ENCODE results near the gene SRSF6. TPM values are rescaled to one million over a fixed set of nuclear protein-coding genes. Genes with fewer than 3 reads are reported as not detected.
A peak's percentile ranks its signal among the peaks of the same experiment; 100 is the strongest.

SRSF6 gene
- 10 to 100 TPM; 42.2 to 90.4 TPM for total RNA-seq

DNA sequence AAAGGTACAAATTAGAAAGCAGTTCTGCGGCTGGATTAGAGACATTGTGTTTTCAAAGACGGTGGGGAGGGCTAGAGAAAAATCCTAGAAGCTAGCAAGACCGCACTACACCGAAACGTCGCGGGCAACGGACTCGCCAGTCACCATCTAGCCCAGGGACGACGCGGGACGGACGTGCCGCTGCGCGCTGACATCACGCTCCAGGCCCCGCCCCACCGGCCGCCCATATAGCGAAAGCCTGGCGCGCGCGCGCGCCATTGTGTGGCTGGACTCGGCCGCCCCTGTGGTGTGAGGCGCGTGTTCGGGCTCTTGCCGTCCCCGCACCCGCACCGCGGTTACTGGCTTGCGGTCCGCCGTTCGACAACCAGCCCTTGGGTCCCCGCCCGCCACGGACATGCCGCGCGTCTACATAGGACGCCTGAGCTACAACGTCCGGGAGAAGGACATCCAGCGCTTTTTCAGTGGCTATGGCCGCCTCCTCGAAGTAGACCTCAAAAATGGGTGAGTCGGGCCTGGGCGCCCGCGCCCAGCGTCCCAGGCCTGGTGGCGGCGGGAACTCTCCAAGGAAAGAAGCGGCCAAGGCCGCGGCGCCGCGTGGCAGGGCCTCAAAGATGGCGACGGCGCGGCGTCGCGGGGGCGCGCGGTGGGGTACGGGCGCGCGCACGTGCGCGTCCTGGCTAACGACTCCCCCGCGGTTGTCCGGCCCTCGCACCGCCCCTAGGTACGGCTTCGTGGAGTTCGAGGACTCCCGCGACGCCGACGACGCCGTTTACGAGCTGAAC is at the start of gene SRSF6:
Gene SRSF6, plus strand, starts transcription at position 257 of the 782 bp plus-strand sequence. Its CDS starts 138 bp downstream, at position 395.
- ATAC-seq (ENCODE audit: insufficient number of reproducible peaks, low FRiP score, low read depth) = peak; percentile 95
- peak; percentile 85 for DNase-seq (ENCODE audit: low spot score)
- Histone ChIP-seq H3K4me1 (ENCODE audit: control insufficient read depth in 1 of 2, low read depth in 2 of 2) (peaks cover 23 to 27% of the 10 kb centered on the region in 2 donors), H3K27ac (peak within 1 kb of the TSS; percentile 99 to 100), H3K27me3 (replicated peaks; ENCODE audit: insufficient read depth) (no peaks in the 10 kb centered on the region), H3K36me3 (peaks cover 24% of the 10 kb centered on the region), H3K9me3 (no peaks in the 10 kb centered on the region), H3K4me3 (peak within 1 kb of the TSS; percentile 99)
- TF ChIP-seq, protein P1, sequence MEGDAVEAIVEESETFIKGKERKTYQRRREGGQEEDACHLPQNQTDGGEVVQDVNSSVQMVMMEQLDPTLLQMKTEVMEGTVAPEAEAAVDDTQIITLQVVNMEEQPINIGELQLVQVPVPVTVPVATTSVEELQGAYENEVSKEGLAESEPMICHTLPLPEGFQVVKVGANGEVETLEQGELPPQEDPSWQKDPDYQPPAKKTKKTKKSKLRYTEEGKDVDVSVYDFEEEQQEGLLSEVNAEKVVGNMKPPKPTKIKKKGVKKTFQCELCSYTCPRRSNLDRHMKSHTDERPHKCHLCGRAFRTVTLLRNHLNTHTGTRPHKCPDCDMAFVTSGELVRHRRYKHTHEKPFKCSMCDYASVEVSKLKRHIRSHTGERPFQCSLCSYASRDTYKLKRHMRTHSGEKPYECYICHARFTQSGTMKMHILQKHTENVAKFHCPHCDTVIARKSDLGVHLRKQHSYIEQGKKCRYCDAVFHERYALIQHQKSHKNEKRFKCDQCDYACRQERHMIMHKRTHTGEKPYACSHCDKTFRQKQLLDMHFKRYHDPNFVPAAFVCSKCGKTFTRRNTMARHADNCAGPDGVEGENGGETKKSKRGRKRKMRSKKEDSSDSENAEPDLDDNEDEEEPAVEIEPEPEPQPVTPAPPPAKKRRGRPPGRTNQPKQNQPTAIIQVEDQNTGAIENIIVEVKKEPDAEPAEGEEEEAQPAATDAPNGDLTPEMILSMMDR (IDR thresholded peaks at IDR 0.05) = no peak

DNA sequence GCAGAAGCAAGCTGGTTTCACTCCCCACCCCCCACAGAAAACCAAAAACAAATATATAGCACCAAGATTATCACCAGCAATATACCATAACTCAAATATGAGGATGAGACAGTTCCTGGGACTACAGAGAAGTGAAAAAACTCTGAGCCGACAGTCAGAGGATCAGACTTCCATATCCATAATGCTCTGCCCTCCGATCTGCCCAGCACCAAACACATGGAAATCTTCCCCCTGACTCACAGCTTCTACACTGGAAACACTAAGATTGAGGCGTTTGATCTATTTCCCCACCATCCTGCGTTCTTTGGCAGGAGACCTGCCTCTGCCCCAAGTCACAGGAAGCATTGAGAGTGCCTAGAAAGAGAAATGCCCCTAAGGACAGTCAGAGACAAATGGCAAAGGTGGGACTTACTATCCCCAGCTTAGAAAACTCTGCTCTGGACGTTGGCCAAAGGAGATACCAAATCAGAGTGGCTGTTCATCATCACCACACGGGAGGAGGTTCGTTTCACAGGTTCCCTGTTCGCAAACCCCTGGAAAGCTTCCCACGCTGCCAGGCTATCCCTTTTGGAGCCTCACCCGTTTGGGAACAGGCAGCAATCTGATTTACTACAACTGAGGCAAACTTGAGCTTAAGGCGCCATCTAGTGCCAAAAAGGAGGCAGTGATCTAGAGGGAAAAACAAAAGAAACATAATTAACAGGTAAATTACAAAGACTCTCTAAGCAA is 48.7 kb upstream of the SRSF6 start:
- ATAC-seq (ENCODE audit: insufficient number of reproducible peaks, low FRiP score, low read depth) (no peak), DNase-seq (ENCODE audit: low spot score) (no peak)
- Histone ChIP-seq H3K4me1 (ENCODE audit: control insufficient read depth in 1 of 2, low read depth in 2 of 2) (no peaks in the 10 kb centered on the region), H3K27me3 (replicated peaks; ENCODE audit: insufficient read depth) (no peaks in the 10 kb centered on the region), H3K9me3 (no peaks in the 10 kb centered on the region), H3K4me3 (no peak overlapping the region), H3K36me3 (no peaks in the 10 kb centered on the region), H3K27ac (no peak overlapping the region)
- TF ChIP-seq, protein P1 (IDR thresholded peaks at IDR 0.05) = no peak

DNA sequence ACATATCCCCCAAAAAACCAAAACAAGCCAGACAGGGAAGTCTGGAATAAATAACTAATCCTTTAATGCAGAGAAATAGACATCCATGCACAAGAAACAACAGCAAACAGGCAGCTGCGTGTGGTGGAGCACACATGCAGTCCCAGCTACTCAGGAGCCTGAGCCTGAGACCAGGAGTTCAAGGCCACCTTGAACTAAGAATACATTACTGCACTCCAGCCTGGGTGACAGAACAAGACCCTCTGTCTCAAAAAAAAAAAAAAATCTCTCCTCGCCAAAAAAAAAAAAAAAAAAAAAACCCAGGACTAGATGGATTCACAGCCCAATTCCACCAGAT is 48.2 kb upstream of the SRSF6 start:
- DNase-seq (ENCODE audit: low spot score) = no peak
- Histone ChIP-seq H3K9me3 (no peaks in the 10 kb centered on the region), H3K4me3 (no peak overlapping the region), H3K27me3 (replicated peaks; ENCODE audit: insufficient read depth) (no peaks in the 10 kb centered on the region), H3K27ac (no peak overlapping the region), H3K4me1 (ENCODE audit: control insufficient read depth in 1 of 2, low read depth in 2 of 2) (no peaks in the 10 kb centered on the region), H3K36me3 (no peaks in the 10 kb centered on the region)
- TF ChIP-seq, protein P1 (IDR thresholded peaks at IDR 0.05) = no peak
- ATAC-seq (ENCODE audit: insufficient number of reproducible peaks, low FRiP score, low read depth) = no peak

DNA sequence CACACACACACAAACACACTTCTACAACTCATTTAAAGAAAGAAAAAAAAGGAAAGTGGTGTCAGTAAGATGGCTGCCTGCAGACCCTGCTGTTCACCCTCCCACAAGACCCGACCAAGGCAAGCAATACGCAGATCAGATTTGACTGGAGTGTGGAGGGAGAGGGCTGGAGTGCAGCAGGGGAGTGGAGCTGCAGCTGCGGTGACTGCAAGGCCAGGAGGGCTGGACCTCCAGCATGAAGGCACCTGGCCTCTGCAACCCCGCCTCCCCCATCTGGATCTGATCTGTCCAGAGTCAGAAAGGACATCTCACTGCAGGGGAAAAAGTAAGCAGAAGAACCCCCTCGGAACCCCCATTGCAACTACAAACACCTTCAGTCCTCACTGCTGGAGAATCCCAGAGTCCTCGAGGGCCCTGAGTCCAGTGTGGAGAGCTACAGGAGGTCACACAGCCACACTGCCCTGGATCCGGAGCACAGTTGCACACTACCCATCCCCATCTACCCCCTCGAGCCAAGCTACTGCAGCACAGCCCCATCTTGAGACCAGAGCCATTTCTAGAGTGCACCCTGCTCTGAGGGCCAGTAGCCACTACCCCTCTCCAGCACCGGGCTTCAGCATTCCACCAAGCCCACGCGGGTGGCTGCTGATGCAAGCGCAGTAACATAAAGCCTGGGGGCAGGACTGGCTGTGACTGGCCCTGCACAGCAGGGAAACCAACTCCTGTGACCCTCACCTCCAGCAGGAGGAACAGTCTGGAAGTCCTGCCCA is 41.9 kb upstream of the SRSF6 start:
- no peak overlapping the region for H3K27ac ChIP-seq
- H3K36me3 ChIP-seq = no peaks in the 10 kb centered on the region
- H3K4me3 ChIP-seq = no peak overlapping the region
- no peaks in the 10 kb centered on the region for H3K4me1 ChIP-seq (ENCODE audit: control insufficient read depth in 1 of 2, low read depth in 2 of 2)
- DNase-seq (ENCODE audit: low spot score) (no peak), ATAC-seq (ENCODE audit: insufficient number of reproducible peaks, low FRiP score, low read depth) (no peak)
- no peaks in the 10 kb centered on the region for H3K27me3 ChIP-seq (replicated peaks; ENCODE audit: insufficient read depth)
- H3K9me3 ChIP-seq = peaks cover 20% of the 10 kb centered on the region
- TF ChIP-seq, protein P1 (IDR thresholded peaks at IDR 0.05) = no peak

Data from thoracic aorta (tissue), 2 donors.